ENCODE data around the gene THADA.

THADA gene

GRCh38 chr2:43266711-43267111 is 329.1 kb downstream of the THADA start:
- Histone ChIP-seq H3K4me1 (ENCODE audit: low read depth, poor library complexity, severe bottlenecking) (peaks cover 35% of the 10 kb centered on the region), H3K79me2 (ENCODE audit: insufficient read depth, low read depth) (no peaks in the 10 kb centered on the region), H3K9ac (no peak overlapping the region), H3K4me2 (no peak overlapping the region), H2AFZ (ENCODE audit: low read depth) (no peak overlapping the region), H4K20me1 (ENCODE audit: insufficient read depth) (no peaks in the 10 kb centered on the region), H3K27me3 (ENCODE audit: insufficient read depth, low read depth) (no peaks in the 10 kb centered on the region), H3K36me3 (ENCODE audit: insufficient read depth) (no peaks in the 10 kb centered on the region), H3K4me3 (IDR thresholded peaks at IDR 0.05; ENCODE audit: insufficient read depth, low read depth, low read length) (no peak overlapping the region), H3K27ac (no peak overlapping the region)
- no peak for TF ChIP-seq CTCF (conservative IDR thresholded peaks at IDR 0.05; ENCODE audit: low read depth, low read length)

- Histone ChIP-seq H3K4me1 (ENCODE audit: low read depth, poor library complexity, severe bottlenecking) (peaks cover 31% of the 10 kb centered on the region), H3K27ac (no peak overlapping the region)
Observed at GRCh38 chr2:43265421-43265820, 330.4 kb downstream of the THADA start.

GRCh38 chr2:43265001-43265400 is 330.8 kb downstream of the THADA start:
- Histone ChIP-seq H3K4me2 (no peak overlapping the region), H3K4me1 (ENCODE audit: low read depth, poor library complexity, severe bottlenecking) (peaks cover 27% of the 10 kb centered on the region), H3K4me3 (IDR thresholded peaks at IDR 0.05; ENCODE audit: insufficient read depth, low read depth, low read length) (no peak overlapping the region), H3K27ac (no peak overlapping the region), H2AFZ (ENCODE audit: low read depth) (no peak overlapping the region), H3K79me2 (ENCODE audit: insufficient read depth, low read depth) (no peaks in the 10 kb centered on the region), H3K9ac (no peak overlapping the region), H3K27me3 (ENCODE audit: insufficient read depth, low read depth) (no peaks in the 10 kb centered on the region), H3K36me3 (ENCODE audit: insufficient read depth) (no peaks in the 10 kb centered on the region), H4K20me1 (ENCODE audit: insufficient read depth) (no peaks in the 10 kb centered on the region)
- no peak for TF ChIP-seq CTCF (conservative IDR thresholded peaks at IDR 0.05; ENCODE audit: low read depth, low read length)

More at GRCh38 chr2:43265421-43265820, 330.4 kb downstream of the THADA start:
- Histone ChIP-seq H3K4me3 (IDR thresholded peaks at IDR 0.05; ENCODE audit: insufficient read depth, low read depth, low read length) (no peak overlapping the region), H2AFZ (ENCODE audit: low read depth) (no peak overlapping the region), H3K4me2 (no peak overlapping the region), H3K79me2 (ENCODE audit: insufficient read depth, low read depth) (no peaks in the 10 kb centered on the region), H3K27me3 (ENCODE audit: insufficient read depth, low read depth) (no peaks in the 10 kb centered on the region), H4K20me1 (ENCODE audit: insufficient read depth) (no peaks in the 10 kb centered on the region), H3K9ac (no peak overlapping the region), H3K36me3 (ENCODE audit: insufficient read depth) (no peaks in the 10 kb centered on the region)
- no peak for TF ChIP-seq CTCF (conservative IDR thresholded peaks at IDR 0.05; ENCODE audit: low read depth, low read length)

- H3K27ac ChIP-seq: no peak overlapping the region
- no peaks in the 10 kb centered on the region for H3K27me3 ChIP-seq (ENCODE audit: insufficient read depth, low read depth)
- H3K4me3 ChIP-seq (IDR thresholded peaks at IDR 0.05; ENCODE audit: insufficient read depth, low read depth, low read length): no peak overlapping the region
- no peak overlapping the region for H3K9ac ChIP-seq
- H3K4me1 ChIP-seq (ENCODE audit: low read depth, poor library complexity, severe bottlenecking): peaks cover 27% of the 10 kb centered on the region
- no peak for TF ChIP-seq CTCF (conservative IDR thresholded peaks at IDR 0.05; ENCODE audit: low read depth, low read length)
- no peak overlapping the region for H3K4me2 ChIP-seq
- H3K79me2 ChIP-seq (ENCODE audit: insufficient read depth, low read depth): no peaks in the 10 kb centered on the region
- no peaks in the 10 kb centered on the region for H3K36me3 ChIP-seq (ENCODE audit: insufficient read depth)
- no peak overlapping the region for H2AFZ ChIP-seq (ENCODE audit: low read depth)
- H4K20me1 ChIP-seq (ENCODE audit: insufficient read depth): no peaks in the 10 kb centered on the region
Observed at GRCh38 chr2:43262951-43263350, 332.9 kb downstream of the THADA start.

Measured in KMS-11 (cell line).